Activated naive CD8-positive, alpha-beta T cell (primary cell): ENCODE data around the gene SLC32A1.

Experiments
- H3K27ac Mint-ChIP-seq: one replicate; pipeline ENCODE4 v1.8.0; 2021; ENCODE audit warnings: mixed read lengths
- H3K27me3 Mint-ChIP-seq: one replicate; pipeline ENCODE4 v1.8.0; 2021; ENCODE audit warnings: mixed read lengths
- H3K36me3 Mint-ChIP-seq: one replicate; pipeline ENCODE4 v1.8.0; 2021; ENCODE audit warnings: mixed read lengths
- H3K4me1 Mint-ChIP-seq: one replicate; pipeline ENCODE4 v1.8.0; 2021; ENCODE audit warnings: low read depth, mixed read lengths
- H3K4me3 Mint-ChIP-seq: one replicate; pipeline ENCODE4 v1.8.0; 2021; ENCODE audit warnings: mild to moderate bottlenecking, mixed read lengths
- H3K9me3 Mint-ChIP-seq: one replicate; pipeline ENCODE4 v1.8.0; 2021; ENCODE audit warnings: low read depth, mixed read lengths

SLC32A1 gene

GRCh38 chr20:38757145-38757775 lies 33.0 kb downstream of the SLC32A1 start:
- Mint-ChIP-seq H3K4me1 (no peaks in the 10 kb centered on the region), H3K27me3 (no peaks in the 10 kb centered on the region), H3K9me3 (no peaks in the 10 kb centered on the region), H3K27ac (no peak overlapping the region), H3K36me3 (peaks cover 19% of the 10 kb centered on the region), H3K4me3 (no peak overlapping the region)

- Mint-ChIP-seq H3K4me3 (no peak overlapping the region), H3K9me3 (no peaks in the 10 kb centered on the region), H3K4me1 (peaks cover 9% of the 10 kb centered on the region), H3K27ac (no peak overlapping the region), H3K36me3 (peaks cover 24% of the 10 kb centered on the region), H3K27me3 (no peaks in the 10 kb centered on the region)
Observed at GRCh38 chr20:38759106-38759505, 34.8 kb downstream of the SLC32A1 start.

GRCh38 chr20:38760978-38761377 lies 36.7 kb downstream of the SLC32A1 start:
- Mint-ChIP-seq H3K4me3 (no peak overlapping the region), H3K27ac (no peak overlapping the region), H3K36me3 (peaks cover 27% of the 10 kb centered on the region), H3K27me3 (no peaks in the 10 kb centered on the region), H3K9me3 (no peaks in the 10 kb centered on the region), H3K4me1 (peaks cover 19% of the 10 kb centered on the region)

- Mint-ChIP-seq H3K27ac (no peak overlapping the region), H3K4me3 (no peak overlapping the region), H3K9me3 (no peaks in the 10 kb centered on the region), H3K4me1 (peaks cover 19% of the 10 kb centered on the region), H3K36me3 (peaks cover 24% of the 10 kb centered on the region), H3K27me3 (no peaks in the 10 kb centered on the region)
Observed at GRCh38 chr20:38762174-38762573, 37.9 kb downstream of the SLC32A1 start.

- H3K4me3 Mint-ChIP-seq, result no peak overlapping the region
- no peaks in the 10 kb centered on the region for H3K27me3 Mint-ChIP-seq
- H3K4me1 Mint-ChIP-seq, result peaks cover 19% of the 10 kb centered on the region
- peak overlapping the region; percentile 38 for H3K27ac Mint-ChIP-seq
- no peaks in the 10 kb centered on the region for H3K9me3 Mint-ChIP-seq
- H3K36me3 Mint-ChIP-seq, result peaks cover 24% of the 10 kb centered on the region
Observed at GRCh38 chr20:38763616-38764015, 39.3 kb downstream of the SLC32A1 start.

- peak overlapping the region; percentile 64 for H3K27ac Mint-ChIP-seq
- H3K36me3 Mint-ChIP-seq, result peaks cover 24% of the 10 kb centered on the region
- H3K9me3 Mint-ChIP-seq, result no peaks in the 10 kb centered on the region
- H3K4me1 Mint-ChIP-seq, result peaks cover 19% of the 10 kb centered on the region
- no peaks in the 10 kb centered on the region for H3K27me3 Mint-ChIP-seq
- H3K4me3 Mint-ChIP-seq, result peak overlapping the region; percentile 27
Observed at GRCh38 chr20:38764567-38765318, 40.5 kb downstream of the SLC32A1 start.

- Mint-ChIP-seq H3K36me3 (peaks cover 18% of the 10 kb centered on the region), H3K27me3 (no peaks in the 10 kb centered on the region), H3K9me3 (no peaks in the 10 kb centered on the region), H3K4me1 (peaks cover 19% of the 10 kb centered on the region), H3K27ac (no peak overlapping the region), H3K4me3 (no peak overlapping the region)
Observed at GRCh38 chr20:38766071-38766470, 41.8 kb downstream of the SLC32A1 start.

GRCh38 chr20:38769376-38770295 lies 45.4 kb downstream of the SLC32A1 start:
- H3K27ac Mint-ChIP-seq, result peak overlapping the region; percentile 7
- H3K27me3 Mint-ChIP-seq, result no peaks in the 10 kb centered on the region
- H3K9me3 Mint-ChIP-seq, result peaks cover 8% of the 10 kb centered on the region
- peaks cover 6% of the 10 kb centered on the region for H3K4me1 Mint-ChIP-seq
- no peak overlapping the region for H3K4me3 Mint-ChIP-seq
- H3K36me3 Mint-ChIP-seq, result peaks cover 25% of the 10 kb centered on the region

GRCh38 chr20:38770546-38770945 lies 46.3 kb downstream of the SLC32A1 start:
- Mint-ChIP-seq H3K4me1 (no peaks in the 10 kb centered on the region), H3K4me3 (no peak overlapping the region), H3K9me3 (peaks cover 8% of the 10 kb centered on the region), H3K27me3 (no peaks in the 10 kb centered on the region), H3K36me3 (peaks cover 21% of the 10 kb centered on the region), H3K27ac (no peak overlapping the region)

- Mint-ChIP-seq H3K27ac (no peak overlapping the region), H3K27me3 (no peaks in the 10 kb centered on the region), H3K4me1 (no peaks in the 10 kb centered on the region), H3K4me3 (no peak overlapping the region), H3K36me3 (peaks cover 18% of the 10 kb centered on the region), H3K9me3 (peaks cover 8% of the 10 kb centered on the region)
Observed at GRCh38 chr20:38770970-38771369, 46.7 kb downstream of the SLC32A1 start.

GRCh38 chr20:38771621-38772020 lies 47.3 kb downstream of the SLC32A1 start:
- Mint-ChIP-seq H3K9me3 (peaks cover 8% of the 10 kb centered on the region), H3K36me3 (peaks cover 18% of the 10 kb centered on the region), H3K4me3 (no peak overlapping the region), H3K27ac (no peak overlapping the region), H3K27me3 (no peaks in the 10 kb centered on the region), H3K4me1 (no peaks in the 10 kb centered on the region)

- peaks cover 8% of the 10 kb centered on the region for H3K9me3 Mint-ChIP-seq
- H3K27ac Mint-ChIP-seq, result no peak overlapping the region
- H3K4me1 Mint-ChIP-seq, result no peaks in the 10 kb centered on the region
- no peak overlapping the region for H3K4me3 Mint-ChIP-seq
- peaks cover 18% of the 10 kb centered on the region for H3K36me3 Mint-ChIP-seq
- H3K27me3 Mint-ChIP-seq, result no peaks in the 10 kb centered on the region
Observed at GRCh38 chr20:38774167-38774566, 49.9 kb downstream of the SLC32A1 start.

GRCh38 chr20:38776363-38776762 lies 52.1 kb downstream of the SLC32A1 start:
- peaks cover 8% of the 10 kb centered on the region for H3K9me3 Mint-ChIP-seq
- H3K36me3 Mint-ChIP-seq, result peaks cover 18% of the 10 kb centered on the region
- H3K4me3 Mint-ChIP-seq, result no peak overlapping the region
- no peaks in the 10 kb centered on the region for H3K27me3 Mint-ChIP-seq
- no peak overlapping the region for H3K27ac Mint-ChIP-seq
- peaks cover 6% of the 10 kb centered on the region for H3K4me1 Mint-ChIP-seq
